ENCODE data around the gene ZSWIM9. TPM values are rescaled to one million over a fixed set of nuclear protein-coding genes. Genes with fewer than 3 reads are reported as not detected.
A peak's percentile ranks its signal among the peaks of the same experiment; 100 is the strongest.

Gene ZSWIM9
- total RNA-seq, 2 donors from 2014 or later, result 4.7 to 9.6 TPM

- TF ChIP-seq CTCF (IDR thresholded peaks at IDR 0.05), result peak in 6 of 7 experiments; percentile 22 to 36 (median 30)
- TF ChIP-seq POLR2A (IDR thresholded peaks at IDR 0.05), result no peak
- Histone ChIP-seq H3K27ac (no peak overlapping the region), H3K4me1 (no peaks in the 10 kb centered on the region), H3K36me3 (replicated peaks in 1 of 2; ENCODE audit: insufficient read depth in 1 of 2, low read depth in 2 of 2) (no peaks in the 10 kb centered on the region), H3K9me3 (no peaks in the 10 kb centered on the region), H3K27me3 (no peaks in the 10 kb centered on the region), H3K4me3 (no peak overlapping the region)
- intact Hi-C loops (cut with DNase I), result no loop called here
- 63 to 66% methylated on average over 21 to 25 of the region's 36 CpGs for WGBS, 2 donors
- DNase-seq, result peak in 1 of 4 donors; percentile 13
- ATAC-seq, result no peak
Observed at GRCh38 chr19:48194041-48194843, 23.8 kb downstream of the ZSWIM9 start.

- ATAC-seq (no peak), DNase-seq (peak in 1 of 4 donors; percentile 5)
- TF ChIP-seq POLR2A (IDR thresholded peaks at IDR 0.05), result no peak
- TF ChIP-seq CTCF (IDR thresholded peaks at IDR 0.05), result no peak
- WGBS, 2 donors, result 74 to 79% methylated on average over 55 to 59 of the region's 95 CpGs
- H3K27ac ChIP-seq, result no peak overlapping the region
- no peaks in the 10 kb centered on the region for H3K9me3 ChIP-seq
- H3K36me3 ChIP-seq (replicated peaks in 1 of 2; ENCODE audit: insufficient read depth in 1 of 2, low read depth in 2 of 2), result no peaks in the 10 kb centered on the region
- no peak overlapping the region for H3K4me3 ChIP-seq
- H3K4me1 ChIP-seq, result no peaks in the 10 kb centered on the region
- no peaks in the 10 kb centered on the region for H3K27me3 ChIP-seq
- intact Hi-C loops (cut with DNase I), result no loop called here
Observed at GRCh38 chr19:48194844-48195830, 24.7 kb downstream of the ZSWIM9 start.

- H3K4me1 ChIP-seq, result no peaks in the 10 kb centered on the region
- DNase-seq (no peak), ATAC-seq (no peak)
- TF ChIP-seq CTCF (IDR thresholded peaks at IDR 0.05), result no peak
- TF ChIP-seq POLR2A (IDR thresholded peaks at IDR 0.05), result no peak
- intact Hi-C loops (cut with DNase I), result no loop called here
- 55 to 67% methylated on average over 10 to 22 of the region's 23 CpGs for WGBS, 2 donors
- no peak overlapping the region for H3K4me3 ChIP-seq
- no peaks in the 10 kb centered on the region for H3K27me3 ChIP-seq
- no peak overlapping the region for H3K27ac ChIP-seq
- no peaks in the 10 kb centered on the region for H3K9me3 ChIP-seq
- no peaks in the 10 kb centered on the region for H3K36me3 ChIP-seq (replicated peaks in 1 of 2; ENCODE audit: insufficient read depth in 1 of 2, low read depth in 2 of 2)
Observed at GRCh38 chr19:48196321-48196763, 25.9 kb downstream of the ZSWIM9 start.

GRCh38 chr19:48196933-48197665 is 26.6 kb downstream of the ZSWIM9 start:
- no peak overlapping the region for H3K27ac ChIP-seq
- H3K27me3 ChIP-seq, result no peaks in the 10 kb centered on the region
- DNase-seq, result no peak
- H3K9me3 ChIP-seq, result no peaks in the 10 kb centered on the region
- H3K36me3 ChIP-seq (replicated peaks in 1 of 2; ENCODE audit: insufficient read depth in 1 of 2, low read depth in 2 of 2), result no peaks in the 10 kb centered on the region
- no peak for ATAC-seq
- no peaks in the 10 kb centered on the region for H3K4me1 ChIP-seq
- intact Hi-C loops (cut with DNase I), result no loop called here
- 64 to 65% methylated on average over 13 of the region's 13 CpGs for WGBS, 2 donors
- no peak overlapping the region for H3K4me3 ChIP-seq
- TF ChIP-seq CTCF (IDR thresholded peaks at IDR 0.05) (no peak), POLR2A (IDR thresholded peaks at IDR 0.05) (no peak)
